ENCODE measurements around the gene DCPS. TPM values are rescaled to one million over a fixed set of nuclear protein-coding genes. Genes with fewer than 3 reads are reported as not detected.

The DCPS gene
- total RNA-seq, 1 experiment from 2014 or later = 23.8 TPM

GRCh38 chr11:126391970-126392632 lies 88.2 kb downstream of the DCPS start:
- Histone ChIP-seq H3K9me2 (ENCODE audit: insufficient read depth) (no peaks in the 10 kb centered on the region), H3K27me3 (ENCODE audit: insufficient read depth, low read depth) (no peaks in the 10 kb centered on the region), H4K20me1 (ENCODE audit: insufficient read depth) (0 out of 2 replicates have a peak, but pooled peaks cover 1% of the 10 kb centered on the region), H3K4me1 (replicated peaks; ENCODE audit: insufficient read depth) (peaks cover 13% of the 10 kb centered on the region), H3K27ac (no peak overlapping the region), H2AFZ (no peak overlapping the region), H3K4me3 (no peak overlapping the region), H3K4me2 (no peak overlapping the region), H3K79me2 (ENCODE audit: low read depth) (peaks cover 62% of the 10 kb centered on the region), H3F3A (ENCODE audit: insufficient read depth, low read depth) (peaks cover 10% of the 10 kb centered on the region; the same call in 1 of the 2 replicates), H3K9me3 (ENCODE audit: insufficient read depth, low read depth) (no peaks in the 10 kb centered on the region), H3K36me3 (ENCODE audit: low read depth) (no peaks in the 10 kb centered on the region)
- intact Hi-C loops (cut with micrococcal nuclease; ENCODE audit: unreplicated experiment) = no loop called here
- POLR2A ChIA-PET (ENCODE audit: unreplicated experiment) = no interaction called here
- DNase-seq = no peak
- TF ChIP-seq EZH2 (IDR thresholded peaks at IDR 0.05; ENCODE audit: low read depth) (no peak), CTCF (conservative IDR thresholded peaks at IDR 0.05) (no peak)
- BruUV-seq (replicated peaks) = no TSS peak
- CTCF ChIA-PET = no interaction called here

- Histone ChIP-seq H3K27me3 (ENCODE audit: insufficient read depth, low read depth) (no peaks in the 10 kb centered on the region), H3K4me3 (no peak overlapping the region), H3K9me3 (ENCODE audit: insufficient read depth, low read depth) (no peaks in the 10 kb centered on the region), H3K27ac (no peak overlapping the region), H3K4me2 (no peak overlapping the region), H2AFZ (no peak overlapping the region), H4K20me1 (ENCODE audit: insufficient read depth) (0 out of 2 replicates have a peak, but pooled peaks cover 2% of the 10 kb centered on the region), H3K36me3 (ENCODE audit: low read depth) (no peaks in the 10 kb centered on the region), H3F3A (ENCODE audit: insufficient read depth, low read depth) (0 out of 2 replicates have a peak, but pooled peaks cover 5% of the 10 kb centered on the region), H3K9me2 (ENCODE audit: insufficient read depth) (no peaks in the 10 kb centered on the region), H3K4me1 (replicated peaks; ENCODE audit: insufficient read depth) (peaks cover 8% of the 10 kb centered on the region), H3K79me2 (ENCODE audit: low read depth) (peaks cover 57% of the 10 kb centered on the region)
- intact Hi-C loops (cut with micrococcal nuclease; ENCODE audit: unreplicated experiment) = no loop called here
- no peak for TF ChIP-seq CTCF (conservative IDR thresholded peaks at IDR 0.05)
- BruUV-seq (replicated peaks) = no TSS peak
- DNase-seq = no peak
- ChIA-PET CTCF (no interaction called here), POLR2A (ENCODE audit: unreplicated experiment) (no interaction called here)
These were observed 88.8 kb downstream of the DCPS start for GRCh38 chr11:126392633-126393013.

- Histone ChIP-seq H3K27me3 (ENCODE audit: insufficient read depth, low read depth) (no peaks in the 10 kb centered on the region), H3K36me3 (ENCODE audit: low read depth) (no peaks in the 10 kb centered on the region), H2AFZ (no peak overlapping the region), H3K4me2 (no peak overlapping the region), H3K9me2 (ENCODE audit: insufficient read depth) (no peaks in the 10 kb centered on the region), H3K27ac (no peak overlapping the region), H3K4me1 (replicated peaks; ENCODE audit: insufficient read depth) (peaks cover 3% of the 10 kb centered on the region), H3F3A (ENCODE audit: insufficient read depth, low read depth) (no peaks in the 10 kb centered on the region), H3K79me2 (ENCODE audit: low read depth) (peaks cover 56% of the 10 kb centered on the region), H3K4me3 (no peak overlapping the region), H4K20me1 (ENCODE audit: insufficient read depth) (0 out of 2 replicates have a peak, but pooled peaks cover 2% of the 10 kb centered on the region), H3K9me3 (ENCODE audit: insufficient read depth, low read depth) (no peaks in the 10 kb centered on the region)
- TF ChIP-seq EZH2 (IDR thresholded peaks at IDR 0.05; ENCODE audit: low read depth) (no peak), CTCF (conservative IDR thresholded peaks at IDR 0.05) (no peak)
- intact Hi-C loops (cut with micrococcal nuclease; ENCODE audit: unreplicated experiment) = no loop called here
- no peak for DNase-seq
- BruUV-seq (replicated peaks) = no TSS peak
- POLR2A ChIA-PET (ENCODE audit: unreplicated experiment) = no interaction called here
- CTCF ChIA-PET = no interaction called here
These were observed 89.3 kb downstream of the DCPS start for GRCh38 chr11:126393143-126393542.
